NCI-H748 (cell line): Measurements from ENCODE around the gene TJP1.
"Not testable (repeated sequence)": the region's sequence is repeated elsewhere in the genome, so short reads cannot be mapped to it uniquely, and the experiment has no call there.

ENCODE experiments used
- DNase-seq: peaks from one replicate; lab custom pipeline; 2025; ENCODE audit not compliant: unreplicated experiment; lab: John Stamatoyannopoulos, UW

The TJP1 gene

DNA sequence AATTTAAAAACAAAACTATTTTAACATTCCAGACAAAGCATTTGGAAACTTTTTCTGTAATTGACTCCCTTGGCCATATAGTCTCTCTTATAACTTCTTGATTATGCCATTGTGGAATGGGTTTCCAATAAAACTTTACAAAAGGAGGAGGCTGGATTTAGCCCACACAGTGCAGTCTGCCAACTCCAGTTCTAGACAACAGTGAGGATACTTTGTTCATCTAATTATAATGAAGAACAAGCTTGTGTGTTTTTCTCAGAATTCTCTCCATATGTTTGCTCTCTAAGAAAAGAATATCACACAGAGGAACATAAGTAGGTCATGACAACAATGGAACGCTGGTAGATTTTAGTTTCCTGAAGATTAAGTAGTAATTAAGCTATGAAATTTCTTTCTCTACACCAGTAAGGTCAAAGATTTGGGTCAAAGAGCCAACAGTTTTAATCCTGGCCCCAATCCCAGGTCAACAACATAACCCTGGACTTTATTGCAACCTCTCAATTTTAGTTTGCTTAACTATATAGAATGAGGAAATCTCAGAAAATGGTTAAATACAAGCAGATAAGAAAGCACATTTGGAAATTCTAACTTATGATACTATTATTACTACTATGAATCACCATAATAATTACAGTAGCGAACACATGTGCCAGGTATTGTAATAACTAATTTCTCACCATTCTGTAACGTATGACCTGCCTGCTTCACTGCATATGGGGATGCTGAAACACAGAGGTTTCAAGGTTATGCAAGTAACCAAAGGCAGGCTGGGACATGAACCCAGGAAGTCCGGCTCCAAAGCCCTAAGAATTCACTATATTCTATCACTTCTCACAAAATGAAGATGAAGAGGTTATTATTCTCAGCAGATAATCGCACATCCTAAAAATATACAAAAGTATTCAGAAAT lies 65.7 kb downstream of the TJP1 start:
- no peak for DNase-seq

DNA sequence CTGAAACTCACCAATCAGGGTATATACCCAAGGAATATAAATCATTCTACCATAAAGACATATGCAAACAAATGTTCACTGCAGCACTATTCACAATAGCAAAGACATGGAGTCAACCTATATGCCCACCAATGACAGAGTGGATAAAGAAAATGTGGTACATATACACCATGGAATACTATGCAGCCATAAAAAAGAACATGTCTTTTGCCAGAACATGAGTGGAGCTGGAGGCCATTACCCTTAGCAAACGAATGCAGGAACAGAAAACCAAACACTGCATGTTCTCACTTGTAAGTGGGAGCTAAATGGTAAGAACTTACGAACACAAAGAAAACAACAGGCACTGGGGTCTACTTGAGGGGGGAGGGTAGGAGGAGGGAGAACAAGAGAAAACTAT lies 68.3 kb downstream of the TJP1 start:
- not testable (repeated sequence) for DNase-seq

DNA sequence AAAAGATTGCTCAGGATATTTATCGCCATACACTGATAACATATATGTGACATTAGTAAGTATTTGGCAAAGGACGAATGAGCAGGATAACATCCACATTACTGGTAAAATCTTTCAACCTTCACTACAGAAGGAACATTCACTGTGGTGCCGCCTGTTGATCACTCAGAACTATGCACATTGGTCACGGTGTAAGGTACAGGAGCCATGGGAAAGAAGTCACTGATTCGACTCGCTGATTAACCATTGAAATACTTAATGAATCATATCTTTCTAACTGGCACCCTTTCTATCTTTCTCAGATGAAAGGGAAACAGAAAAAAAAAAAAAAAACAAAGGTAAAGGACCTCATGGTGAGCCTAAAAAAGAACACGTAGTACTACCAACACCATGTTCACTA lies 68.8 kb downstream of the TJP1 start:
- no peak for DNase-seq

DNA sequence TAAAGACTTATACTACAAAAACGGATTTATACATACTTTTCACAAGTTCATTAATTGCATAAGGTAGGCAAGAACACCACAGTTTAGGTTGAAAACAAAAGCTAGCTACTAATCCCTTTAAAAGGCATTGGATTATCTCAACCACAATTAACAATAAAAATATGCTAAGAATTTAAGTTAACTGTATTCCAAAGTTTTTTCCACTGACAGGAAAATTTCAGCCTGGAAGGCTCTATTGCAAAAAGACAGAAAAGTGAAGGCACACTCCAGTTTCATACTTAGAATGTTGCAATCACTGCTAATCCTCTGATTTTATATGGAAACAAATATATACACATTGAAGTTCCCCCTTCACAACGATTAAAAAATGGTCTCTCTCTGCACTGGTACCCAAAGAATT lies 71.5 kb downstream of the TJP1 start:
- DNase-seq = no peak

DNA sequence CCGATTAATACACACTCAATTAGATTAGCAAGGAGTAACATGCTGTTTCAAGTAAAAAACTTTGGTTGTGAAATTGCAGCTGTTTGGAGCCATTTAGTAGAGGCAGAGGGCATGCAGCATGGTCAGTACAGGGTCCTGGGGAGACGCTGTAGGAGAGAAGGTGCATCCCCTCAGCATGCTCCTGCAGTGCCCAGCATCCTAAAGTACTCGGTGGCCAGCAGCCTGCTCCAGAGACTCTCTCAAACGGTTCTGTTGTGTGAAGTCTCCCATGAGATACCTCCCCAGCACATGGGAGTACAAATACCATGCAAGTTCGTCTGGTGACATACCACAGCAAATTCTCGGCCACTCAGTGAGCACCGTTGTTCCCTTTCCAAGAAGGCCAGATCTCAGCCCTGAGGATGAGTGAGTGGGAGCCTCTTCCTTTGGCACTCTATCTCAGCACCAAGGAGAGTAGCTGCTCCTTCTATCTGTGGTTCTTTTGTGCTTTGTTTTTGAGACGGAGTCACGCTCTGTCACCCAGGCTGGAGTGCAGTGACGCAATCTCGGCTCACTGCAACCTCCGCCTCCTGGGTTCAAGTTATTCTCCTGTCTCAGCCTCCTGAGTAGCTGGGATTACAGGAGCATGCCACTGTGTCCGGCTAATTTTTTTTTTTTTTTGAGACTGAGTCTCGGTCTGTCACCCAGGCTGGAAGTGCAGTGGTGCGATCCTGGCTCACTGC lies 72.7 kb downstream of the TJP1 start:
- DNase-seq = no peak

DNA sequence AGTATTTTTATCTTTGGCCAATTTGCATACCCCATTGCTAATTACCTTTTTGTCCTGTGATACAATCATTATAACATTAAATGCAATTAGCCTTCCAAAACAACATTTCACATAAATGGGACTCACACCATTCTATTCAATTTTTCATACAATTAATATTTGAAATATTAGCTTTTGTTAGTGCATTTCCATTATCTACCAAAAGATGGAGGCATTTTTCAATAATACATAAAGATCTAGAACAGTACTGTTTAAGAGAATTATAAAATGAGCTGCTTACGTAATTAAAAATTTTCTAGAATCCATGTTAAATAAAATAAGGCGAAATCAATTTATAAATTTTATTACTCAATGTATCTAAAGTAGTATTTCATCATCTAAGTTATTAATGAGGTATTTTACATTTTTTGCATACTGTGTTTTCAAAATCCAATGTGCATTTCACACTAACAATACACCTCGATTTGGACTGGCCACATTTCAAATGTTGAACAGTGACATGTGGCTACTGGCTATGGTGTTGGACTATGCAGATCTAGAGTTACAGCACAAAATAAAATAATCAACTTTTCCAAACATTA lies 74.3 kb downstream of the TJP1 start:
- DNase-seq = no peak

DNA sequence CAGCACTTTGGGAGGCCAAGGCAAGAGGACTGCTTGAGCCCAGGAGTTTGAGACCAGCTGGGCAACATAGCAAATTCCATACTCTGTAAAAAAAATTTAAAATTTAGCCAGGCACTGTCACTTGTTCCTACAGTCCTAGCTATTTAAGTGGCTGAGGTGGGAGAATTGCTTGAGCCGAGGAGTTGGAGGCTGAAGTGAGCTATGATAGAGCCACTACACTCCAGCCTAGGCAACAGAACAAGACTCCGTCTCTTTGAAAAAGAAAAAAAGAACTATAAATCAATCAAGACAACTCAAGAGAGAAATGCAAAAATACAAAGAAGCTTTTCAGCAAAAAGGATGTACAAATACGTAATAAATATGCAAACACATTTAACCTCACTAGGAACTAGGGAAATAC lies 78.8 kb downstream of the TJP1 start:
- no peak for DNase-seq

DNA sequence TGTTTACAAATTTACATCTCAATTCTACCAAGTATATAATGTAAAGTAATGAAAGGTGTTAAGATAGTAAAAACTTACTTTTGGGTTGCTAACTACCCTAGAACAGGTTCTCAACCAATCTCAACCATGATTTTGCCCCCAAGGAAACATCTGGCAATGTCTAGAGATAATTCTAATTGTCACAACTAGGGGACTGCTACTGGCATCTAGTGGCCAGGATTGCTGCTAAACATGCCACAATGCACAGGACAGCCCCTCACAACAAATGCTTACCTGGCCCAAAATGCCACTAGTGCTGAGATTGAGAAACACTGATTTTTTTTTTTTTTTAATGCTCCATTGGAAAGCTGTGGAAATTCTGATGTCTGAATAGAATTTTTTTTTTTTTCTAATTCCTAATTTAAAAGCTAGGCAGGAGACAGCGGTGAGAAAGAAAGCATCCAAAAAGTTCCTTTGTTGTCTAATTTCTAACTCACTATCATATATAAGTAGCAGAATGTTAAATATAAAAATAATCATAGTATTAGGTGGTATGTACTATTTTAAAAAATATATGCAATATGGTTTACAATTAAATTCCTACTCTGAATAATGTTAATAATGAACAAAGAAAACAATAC lies 81.5 kb downstream of the TJP1 start:
- no peak for DNase-seq

DNA sequence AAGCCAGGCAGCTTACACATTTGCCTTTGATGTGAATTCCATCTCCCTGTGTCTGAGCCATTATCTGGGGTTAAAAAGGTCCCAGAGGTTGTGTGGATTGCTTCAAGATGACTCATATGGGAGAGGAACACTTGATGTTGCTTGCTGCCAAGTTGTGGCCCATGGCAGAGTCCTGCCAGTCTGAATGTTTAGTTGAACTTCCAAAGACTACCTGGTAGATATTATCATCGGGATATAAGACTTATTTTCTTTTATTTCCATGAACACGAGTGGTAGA lies 85.6 kb downstream of the TJP1 start:
- no peak for DNase-seq

DNA sequence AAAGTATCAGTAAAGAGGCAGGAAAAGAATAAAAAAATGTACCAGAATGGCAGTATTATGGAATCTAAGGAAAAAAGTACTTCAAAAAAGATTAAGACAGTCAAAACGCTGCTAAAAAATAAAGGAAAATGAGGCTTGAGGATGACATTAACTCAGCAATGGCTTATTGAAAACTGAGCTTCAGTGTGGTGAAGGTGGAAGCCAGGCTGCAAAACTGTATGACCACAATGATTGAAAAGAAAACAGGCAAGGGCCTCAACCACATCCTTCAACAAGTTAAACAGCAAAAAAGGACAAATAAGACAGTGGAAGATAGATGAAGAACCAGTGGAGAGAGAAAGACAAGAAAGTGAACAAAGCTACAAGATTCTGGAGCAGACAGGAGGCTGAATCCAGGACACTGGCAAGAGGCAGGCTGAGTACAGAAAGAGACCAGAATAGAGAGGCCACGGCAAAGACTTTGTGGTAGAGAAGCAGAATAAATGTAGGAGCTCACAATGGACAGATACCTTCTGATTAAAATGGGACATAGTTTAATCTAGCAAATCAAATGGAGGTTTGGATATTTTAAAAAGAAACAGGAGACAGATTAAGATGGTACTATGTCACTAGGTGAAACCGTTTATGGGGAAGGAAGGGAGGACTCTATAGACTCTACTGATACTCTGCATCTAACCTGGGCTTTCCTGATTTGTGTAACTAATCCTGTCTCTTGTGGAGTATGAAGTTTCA lies 86.1 kb downstream of the TJP1 start:
- no peak for DNase-seq

DNA sequence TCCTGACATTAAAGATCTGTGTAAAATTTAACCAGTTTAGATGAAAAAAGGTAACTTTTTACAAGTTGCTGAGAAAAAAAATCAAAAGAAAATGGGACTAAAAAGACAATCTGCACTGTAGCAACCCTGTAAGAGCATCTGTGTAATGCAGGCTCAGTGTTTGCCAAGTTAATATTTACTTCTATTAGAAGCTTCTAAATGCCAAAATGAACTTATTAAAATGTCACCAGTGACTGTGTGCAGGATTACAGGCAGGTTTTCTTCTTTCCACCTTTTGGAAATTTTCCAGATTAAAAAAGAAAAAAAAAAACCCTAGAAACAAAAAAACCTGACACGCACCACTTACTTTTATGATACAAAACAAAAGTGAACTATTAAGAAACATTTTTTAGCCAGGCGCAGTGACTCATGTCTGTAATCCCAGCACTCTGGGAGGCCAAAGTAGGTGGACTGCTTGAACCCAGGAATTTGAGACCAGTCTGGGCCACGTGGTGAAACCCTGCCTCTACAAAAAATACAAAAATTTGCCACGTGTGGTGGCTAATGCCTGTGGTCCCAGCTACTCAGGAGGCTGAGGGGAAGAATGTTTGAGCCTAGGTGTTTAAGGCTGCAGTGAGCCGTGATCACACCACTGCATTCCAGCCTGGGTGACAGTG lies 87.2 kb downstream of the TJP1 start:
- no peak for DNase-seq

DNA sequence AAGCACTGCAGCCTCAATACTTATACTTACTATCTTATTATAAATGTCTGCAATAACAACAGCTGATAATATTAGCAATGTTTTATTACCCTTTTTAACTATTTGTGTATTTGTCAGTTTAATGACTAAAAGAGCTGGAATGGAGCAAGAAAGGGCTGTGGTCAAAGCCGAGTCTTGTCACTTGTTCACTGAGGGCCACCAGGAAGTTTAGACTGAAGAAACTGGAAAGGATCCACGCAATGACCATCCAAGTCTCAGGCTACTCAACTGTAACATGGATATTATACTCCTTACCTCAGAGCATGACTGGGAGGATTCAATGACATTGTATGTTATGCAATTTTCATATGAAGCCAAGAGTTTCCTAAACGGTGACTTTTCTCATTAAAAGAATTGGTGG lies 90.4 kb downstream of the TJP1 start:
- no peak for DNase-seq

DNA sequence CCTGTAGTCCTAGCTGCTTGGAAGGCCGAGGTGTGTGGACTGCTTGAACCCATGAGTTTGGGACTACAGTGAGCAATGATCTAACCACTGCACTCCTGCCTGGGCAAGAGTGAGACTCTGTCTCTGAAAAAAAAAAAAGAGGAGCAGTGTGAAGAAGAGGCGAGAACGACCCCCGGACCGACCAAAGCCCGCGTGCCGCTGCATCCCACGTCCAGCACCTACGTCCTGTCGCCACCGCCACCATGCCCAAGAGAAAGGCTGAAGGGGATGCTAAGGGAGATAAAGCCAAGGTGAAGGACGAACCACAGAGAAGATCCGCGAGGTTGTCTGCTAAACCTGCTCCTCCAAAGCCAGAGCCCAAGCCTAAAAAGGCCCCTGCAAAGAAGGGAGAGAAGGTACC lies 91.8 kb downstream of the TJP1 start:
- not testable (repeated sequence) for DNase-seq

DNA sequence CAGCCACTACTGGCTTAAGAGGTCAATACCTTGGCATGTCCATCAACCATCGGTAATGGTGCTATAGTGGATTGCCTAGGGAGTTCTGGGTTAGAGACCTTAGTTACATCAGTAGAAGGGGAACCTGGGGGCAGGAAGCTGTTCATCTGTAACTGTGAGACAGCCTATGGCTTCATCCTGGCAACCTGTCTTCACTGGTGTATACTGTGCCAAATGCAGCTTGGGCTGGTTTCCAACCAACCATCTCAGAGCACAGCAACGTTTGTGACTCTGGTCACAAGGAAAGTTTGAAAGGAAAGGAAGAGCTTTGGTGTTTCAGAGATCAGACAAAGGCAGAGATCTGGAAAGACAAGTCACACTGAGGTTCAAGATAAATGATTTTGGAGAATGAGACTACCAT lies 93.8 kb downstream of the TJP1 start:
- no peak for DNase-seq

DNA sequence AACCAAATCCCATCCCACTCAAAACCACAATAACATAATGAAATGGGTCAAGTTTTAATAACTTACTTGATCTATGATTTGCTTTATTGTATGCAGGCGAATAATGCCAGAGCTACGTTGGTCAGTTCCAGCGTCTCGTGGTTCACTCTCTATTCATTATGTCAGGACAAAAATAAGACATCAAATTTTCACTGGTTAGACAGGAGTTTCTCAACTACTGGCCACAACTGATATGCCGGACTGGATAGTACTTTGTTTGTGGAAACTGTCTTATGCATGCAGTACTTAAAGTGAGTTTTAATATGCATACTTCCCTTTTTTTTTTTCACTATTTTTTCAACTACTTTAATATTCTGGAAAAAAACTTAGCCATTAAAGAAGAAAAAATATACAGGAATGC lies 94.4 kb downstream of the TJP1 start:
- no peak for DNase-seq

DNA sequence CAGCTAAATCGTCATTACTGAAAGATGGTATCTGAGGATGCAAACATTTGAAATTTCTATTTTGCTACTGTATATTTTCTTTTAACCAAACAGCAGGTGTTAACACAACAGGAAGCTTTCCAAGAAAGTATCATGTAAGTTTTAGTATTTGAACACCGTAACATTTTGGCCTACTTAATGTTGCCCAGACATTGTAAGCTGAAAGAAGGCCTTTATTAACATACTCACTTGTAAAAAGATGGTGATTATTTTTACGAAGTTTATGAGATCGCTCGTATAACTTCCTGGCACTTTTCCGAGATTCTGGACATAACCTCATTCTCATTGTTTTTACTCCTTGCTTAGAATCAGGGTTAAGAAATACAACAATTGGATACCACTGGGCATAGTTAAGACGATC lies 95.7 kb downstream of the TJP1 start:
- no peak for DNase-seq

DNA sequence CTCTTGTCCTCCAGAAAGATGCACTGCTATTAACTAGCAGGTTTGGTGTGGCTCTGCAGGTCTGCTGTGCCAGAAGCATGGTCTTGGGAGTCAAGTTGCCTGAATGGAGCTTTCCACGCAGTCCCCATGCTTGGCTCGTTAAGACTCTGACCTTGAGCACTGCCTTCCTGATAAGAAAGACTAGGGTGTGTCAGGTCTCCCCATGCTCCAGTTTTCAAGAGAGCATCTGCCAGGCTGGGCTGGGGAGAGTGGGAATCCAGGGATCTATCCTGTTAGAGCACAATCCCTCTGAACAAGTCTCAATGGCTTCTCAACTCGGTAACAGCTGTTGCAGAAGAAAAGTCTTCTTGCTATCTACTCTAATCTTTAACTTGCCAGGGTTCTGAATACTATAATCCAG lies 98.2 kb downstream of the TJP1 start:
- no peak for DNase-seq

DNA sequence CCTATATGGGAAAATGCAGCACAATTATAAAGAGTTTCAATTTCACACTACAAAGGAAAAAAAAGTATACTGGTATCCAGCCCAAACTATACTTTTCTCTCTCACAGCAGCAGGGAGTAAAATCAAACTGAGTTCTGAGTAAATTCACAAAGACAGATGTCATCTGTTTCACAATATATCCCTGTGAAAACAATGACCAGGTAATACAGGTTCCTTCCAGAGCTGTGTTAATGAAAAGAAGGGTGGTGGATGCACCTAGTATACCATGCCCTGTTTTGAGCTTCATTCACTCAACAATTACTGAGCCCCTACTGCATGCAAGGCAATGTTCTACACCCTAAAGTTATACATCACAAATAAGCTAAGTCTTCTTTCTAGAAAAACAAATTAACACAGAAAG lies 108.5 kb downstream of the TJP1 start:
- no peak for DNase-seq

DNA sequence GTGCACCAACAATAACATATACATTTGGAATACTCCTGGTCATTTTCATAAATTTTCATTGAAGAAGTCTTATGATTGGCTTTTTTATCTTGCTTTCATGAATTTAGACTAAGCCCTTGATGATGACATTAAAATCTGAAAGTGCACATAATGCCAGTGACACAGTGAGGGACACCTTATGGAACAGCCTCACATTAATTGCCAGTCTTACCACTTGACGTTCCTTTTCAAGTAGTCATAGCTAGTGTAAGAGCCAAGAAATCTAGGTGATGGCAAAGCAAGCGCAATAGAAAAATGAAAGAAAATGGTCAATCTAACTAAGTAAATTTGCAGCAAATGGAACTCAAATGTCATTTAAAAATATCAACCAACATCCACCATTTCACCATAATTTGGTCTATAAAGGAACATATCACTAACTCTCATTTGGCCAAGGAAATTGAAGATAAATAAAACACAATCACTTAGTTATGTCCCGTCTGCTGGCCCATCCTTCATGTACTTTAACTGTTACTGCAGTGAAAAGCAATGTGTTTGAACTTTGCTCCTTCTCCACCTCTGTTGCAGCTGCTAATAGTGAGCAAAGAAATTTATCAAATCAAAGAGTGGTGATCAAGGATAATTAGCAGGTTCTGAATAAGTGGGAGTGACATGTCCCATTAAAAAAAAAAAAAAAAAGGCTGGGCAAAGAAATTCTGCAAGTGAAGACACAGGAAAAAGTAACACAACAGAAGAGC lies 110.0 kb downstream of the TJP1 start:
- no peak for DNase-seq

DNA sequence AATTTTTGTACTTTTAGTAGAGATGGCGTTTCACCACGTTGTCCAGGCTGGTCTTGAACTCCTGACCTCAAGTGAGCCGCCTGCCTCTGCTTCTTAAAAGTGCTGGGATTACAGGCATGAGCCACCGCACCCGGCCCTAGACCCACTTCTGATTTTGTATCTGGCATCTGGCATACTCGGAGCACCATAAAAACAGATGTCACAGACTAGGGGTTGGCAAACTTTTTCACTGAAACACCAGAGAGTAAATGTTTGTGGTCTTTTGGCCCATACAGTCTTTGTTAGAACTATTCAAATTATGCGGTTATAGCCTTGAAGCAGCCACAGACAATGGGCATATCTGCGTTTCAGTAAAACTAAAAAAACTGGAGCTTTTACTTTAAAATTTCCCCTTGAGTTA lies 110.7 kb downstream of the TJP1 start:
- no peak for DNase-seq
